ENCODE measurements around the gene HECTD4. TPM values are rescaled to one million over a fixed set of nuclear protein-coding genes. Genes with fewer than 3 reads are reported as not detected.
A peak's percentile ranks its signal among the peaks of the same experiment; 100 is the strongest.

HECTD4 gene, protein sequence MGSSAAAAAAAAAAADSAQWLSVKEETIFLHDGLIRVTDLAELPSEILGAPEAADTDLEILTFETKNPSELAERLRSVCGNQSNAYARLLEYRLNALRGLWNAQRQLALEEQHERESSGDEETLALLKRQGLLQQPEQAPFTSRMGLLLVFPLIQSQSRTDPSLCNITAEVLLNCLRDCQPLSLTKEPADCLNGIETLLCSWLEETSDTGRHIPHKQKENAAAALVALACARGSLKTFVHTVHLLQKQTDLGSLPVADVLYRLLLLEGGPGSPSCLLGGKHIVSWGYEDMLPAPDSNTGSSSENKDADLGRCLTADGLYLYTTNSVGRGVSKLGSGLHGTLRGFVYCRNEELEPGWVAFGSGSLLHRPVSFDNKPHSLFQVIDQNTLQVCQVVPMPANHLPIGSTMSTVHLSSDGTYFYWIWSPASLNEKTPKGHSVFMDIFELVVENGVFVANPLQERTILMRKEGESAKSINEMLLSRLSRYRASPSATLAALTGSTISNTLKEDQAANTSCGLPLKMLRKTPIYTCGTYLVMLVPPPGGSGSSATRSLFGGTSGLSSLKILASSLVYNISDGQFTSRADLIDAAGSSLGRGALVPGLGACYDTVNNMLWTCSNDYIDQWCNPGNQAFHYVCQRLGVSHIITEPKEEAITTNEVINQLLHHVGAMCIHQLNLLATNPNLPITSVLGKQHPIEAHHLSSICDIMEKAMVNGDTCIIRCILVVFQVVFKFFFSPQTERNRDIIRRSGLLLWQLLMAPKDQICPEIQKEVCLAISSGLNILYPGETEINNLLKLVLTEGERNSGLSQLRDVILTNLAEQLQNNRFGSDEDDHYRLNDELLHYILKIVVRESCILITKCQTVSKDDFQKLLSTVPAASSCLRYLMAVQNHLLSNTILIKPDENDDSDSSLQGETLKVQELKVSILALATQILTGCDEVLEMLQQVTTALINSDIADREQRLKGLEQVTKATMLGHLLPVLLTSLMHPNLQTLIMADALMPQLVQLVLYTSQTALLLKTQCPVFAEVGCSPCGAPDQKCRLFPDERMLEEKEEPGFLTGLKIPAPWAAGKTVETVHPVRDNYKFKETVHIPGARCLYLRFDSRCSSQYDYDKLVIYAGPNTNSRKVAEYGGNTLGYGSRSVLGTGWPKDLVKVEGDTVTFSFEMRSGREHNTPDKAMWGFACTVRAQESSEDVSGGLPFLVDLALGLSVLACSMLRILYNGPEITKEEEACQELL (N-terminal part only)
- polyA plus RNA-seq (2013, experiment 1 of 2): 7.0 TPM
- 7.8 TPM for polyA plus RNA-seq (2013, experiment 2 of 2)

DNA sequence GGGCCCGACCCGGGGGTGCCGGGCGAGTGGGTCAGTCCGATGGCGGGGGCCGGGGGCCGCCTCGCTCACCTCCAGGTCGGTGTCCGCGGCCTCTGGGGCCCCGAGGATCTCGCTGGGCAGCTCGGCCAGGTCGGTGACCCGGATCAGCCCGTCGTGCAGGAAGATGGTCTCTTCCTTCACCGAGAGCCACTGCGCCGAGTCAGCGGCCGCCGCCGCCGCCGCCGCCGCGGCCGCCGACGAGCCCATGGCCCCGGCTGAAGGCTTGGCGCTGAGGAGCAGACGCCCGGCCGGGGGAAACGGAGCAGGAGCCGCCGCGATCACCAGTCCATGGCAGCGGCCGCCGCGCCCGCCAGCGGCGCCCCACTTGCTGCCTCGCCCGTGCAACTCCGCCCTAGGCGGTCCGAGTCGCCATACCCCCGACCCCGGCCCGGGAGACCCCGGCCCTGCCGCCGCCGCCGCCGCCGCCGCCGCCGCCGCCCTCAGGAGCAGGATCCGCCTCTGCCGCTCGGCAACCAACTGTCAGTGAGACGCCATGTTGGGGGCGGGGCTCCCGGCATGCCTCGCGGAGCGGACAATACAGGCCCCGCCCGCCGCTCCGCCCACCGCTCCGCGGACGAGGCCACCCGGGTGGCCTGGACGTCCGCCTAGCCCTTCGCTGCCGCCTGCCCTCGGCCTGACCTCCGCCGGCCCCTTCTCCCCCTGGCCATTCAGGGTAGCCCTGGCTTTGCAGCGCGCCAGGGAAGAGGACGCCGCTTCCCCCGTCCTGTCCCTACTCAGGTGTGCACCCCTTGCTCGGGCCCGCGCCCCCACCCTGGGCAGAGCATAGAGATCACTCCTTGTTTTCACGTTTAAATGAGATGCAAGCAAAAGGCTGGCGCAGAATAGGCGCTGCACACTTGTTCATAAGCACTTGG, at the start of gene HECTD4:
HECTD4 (minus strand) TSS at position 549 of the 914 bp plus-strand sequence; CDS start at position 246, 303 bp downstream.
- Histone ChIP-seq H2AK5ac (ENCODE audit: low read depth, low read length) (peak within 1 kb of the TSS; percentile 70), H2BK12ac (ENCODE audit: low read length) (peak within 1 kb of the TSS; percentile 58), H3K18ac (ENCODE audit: low read length) (peak within 1 kb of the TSS; percentile 93), H3K4me1 (ENCODE audit: control insufficient read depth in 2 of 2, insufficient read depth in 1 of 2, low read depth in 1 of 2, low read length in 2 of 2) (peaks cover 4 to 6% of the 10 kb centered on the region in 2 donors), H3K23ac (ENCODE audit: low read depth, low read length, poor library complexity) (peak within 1 kb of the TSS; percentile 96), H3K27me3 (ENCODE audit: control insufficient read depth in 3 of 3, insufficient read depth in 3 of 3, low read depth in 1 of 3, low read length in 3 of 3) (no peaks in the 10 kb centered on the region), H2AFZ (ENCODE audit: low read length) (peak within 1 kb of the TSS; percentile 99), H2BK120ac (ENCODE audit: low read depth, low read length) (no peak within 1 kb of the TSS), H2BK15ac (ENCODE audit: low read length) (no peak within 1 kb of the TSS), H4K8ac (ENCODE audit: low read depth, low read length) (peak within 1 kb of the TSS; percentile 65), H3K4me3 (ENCODE audit: low read length in 2 of 2) (peak within 1 kb of the TSS; percentile 57 to 90), H3K9me3 (replicated peaks in 1 of 2; ENCODE audit: control insufficient read depth in 2 of 2, insufficient read depth in 1 of 2, low read depth in 1 of 2, low read length in 2 of 2) (no peaks in the 10 kb centered on the region), H3K27ac (replicated peaks; ENCODE audit: low read length) (peak within 1 kb of the TSS; percentile 82), H3K36me3 (replicated peaks in 1 of 2; ENCODE audit: control insufficient read depth in 2 of 2, insufficient read depth in 2 of 2, low read length in 2 of 2) (no peaks in the 10 kb centered on the region), H2BK5ac (ENCODE audit: low read length) (no peak within 1 kb of the TSS), H3K9ac (ENCODE audit: low read depth, low read length, poor library complexity) (peak within 1 kb of the TSS; percentile 90), H3K4ac (ENCODE audit: low read length) (no peak within 1 kb of the TSS), H4K91ac (ENCODE audit: low read depth, low read length, poor library complexity) (no peak within 1 kb of the TSS), H3K4me2 (ENCODE audit: insufficient read depth, low read length, poor library complexity, severe bottlenecking) (peak within 1 kb of the TSS; percentile 66), H3K14ac (ENCODE audit: low read length) (peak within 1 kb of the TSS; percentile 94), H3K79me1 (ENCODE audit: low read depth, low read length) (peaks cover 2% of the 10 kb centered on the region)
- peak; percentile 94 for DNase-seq (ENCODE audit: low spot score)
- WGBS, 2 donors (ENCODE audit: extremely low coverage in 2 of 2, insufficient read length in 2 of 2, insufficient replicate concordance in 1 of 2): no CpG with 5 or more reads among the region's 106 CpGs

DNA sequence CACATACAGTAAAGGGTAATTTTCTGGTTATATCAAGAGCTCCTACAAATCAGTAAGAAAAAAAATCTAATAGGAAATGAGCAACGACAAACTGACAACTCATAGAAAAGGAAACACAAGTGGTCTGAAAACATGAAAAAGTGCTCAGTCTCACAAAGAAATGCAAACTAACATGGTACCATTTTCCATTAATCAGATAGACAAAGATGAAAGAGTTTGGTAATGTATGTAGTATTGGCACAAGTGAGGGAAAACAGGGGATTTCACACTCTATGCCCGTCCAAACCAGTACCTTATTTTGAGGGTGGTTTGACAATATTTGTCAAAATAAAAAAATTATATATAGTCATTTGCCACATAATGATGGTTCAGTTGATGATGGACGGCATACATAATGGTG, 49.7 kb upstream of the HECTD4 start:
- Histone ChIP-seq H3K4me1 (ENCODE audit: control insufficient read depth in 2 of 2, insufficient read depth in 1 of 2, low read depth in 1 of 2, low read length in 2 of 2) (peaks cover 0 to 2% of the 10 kb centered on the region in 2 donors), H2AK5ac (ENCODE audit: low read depth, low read length) (no peak overlapping the region), H3K18ac (ENCODE audit: low read length) (no peak overlapping the region), H2BK120ac (ENCODE audit: low read depth, low read length) (no peak overlapping the region), H3K79me1 (ENCODE audit: low read depth, low read length) (peaks cover 1% of the 10 kb centered on the region), H2BK5ac (ENCODE audit: low read length) (no peak overlapping the region), H3K4me3 (ENCODE audit: low read length in 2 of 2) (no peak overlapping the region), H2BK15ac (ENCODE audit: low read length) (no peak overlapping the region), H3K4me2 (ENCODE audit: insufficient read depth, low read length, poor library complexity, severe bottlenecking) (no peak overlapping the region), H2AFZ (ENCODE audit: low read length) (no peak overlapping the region), H3K27me3 (ENCODE audit: control insufficient read depth in 3 of 3, insufficient read depth in 3 of 3, low read depth in 1 of 3, low read length in 3 of 3) (no peaks in the 10 kb centered on the region), H4K91ac (ENCODE audit: low read depth, low read length, poor library complexity) (no peak overlapping the region), H4K8ac (ENCODE audit: low read depth, low read length) (no peak overlapping the region), H3K9ac (ENCODE audit: low read depth, low read length, poor library complexity) (no peak overlapping the region), H3K9me3 (replicated peaks in 1 of 2; ENCODE audit: control insufficient read depth in 2 of 2, insufficient read depth in 1 of 2, low read depth in 1 of 2, low read length in 2 of 2) (no peaks in the 10 kb centered on the region), H3K23ac (ENCODE audit: low read depth, low read length, poor library complexity) (no peak overlapping the region), H3K27ac (replicated peaks; ENCODE audit: low read length) (no peak overlapping the region), H3K36me3 (replicated peaks in 1 of 2; ENCODE audit: control insufficient read depth in 2 of 2, insufficient read depth in 2 of 2, low read length in 2 of 2) (peaks cover 2% of the 10 kb centered on the region in 2 donors), H3K14ac (ENCODE audit: low read length) (no peak overlapping the region), H3K4ac (ENCODE audit: low read length) (no peak overlapping the region), H2BK12ac (ENCODE audit: low read length) (no peak overlapping the region)
- WGBS, 2 donors (ENCODE audit: extremely low coverage in 2 of 2, insufficient read length in 2 of 2, insufficient replicate concordance in 1 of 2): no CpG with 5 or more reads among the region's 3 CpGs
- DNase-seq (ENCODE audit: low spot score): no peak

DNA sequence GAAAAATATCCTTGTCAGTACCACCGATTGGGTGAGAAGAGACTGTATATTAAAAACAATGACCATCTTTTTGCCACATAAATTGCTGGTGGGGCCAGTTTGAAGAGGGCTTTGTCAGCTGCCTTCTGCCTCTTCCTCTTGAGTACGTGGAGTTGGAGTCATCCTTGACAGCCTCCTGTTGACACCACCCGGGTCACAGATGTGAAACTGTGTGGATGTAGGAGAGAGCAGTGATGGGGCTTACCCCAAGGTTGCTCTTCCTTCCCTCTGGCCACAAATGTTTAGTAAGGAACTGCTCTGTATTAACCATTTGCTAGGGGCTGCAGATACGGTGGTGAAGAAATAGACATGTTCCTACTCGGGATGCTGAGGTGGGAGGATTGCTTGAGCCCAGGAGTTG, 48.7 kb upstream of the HECTD4 start:
- H3K4me2 ChIP-seq (ENCODE audit: insufficient read depth, low read length, poor library complexity, severe bottlenecking): no peak overlapping the region
- no peaks in the 10 kb centered on the region for H3K4me1 ChIP-seq (ENCODE audit: control insufficient read depth in 2 of 2, insufficient read depth in 1 of 2, low read depth in 1 of 2, low read length in 2 of 2)
- H3K9ac ChIP-seq (ENCODE audit: low read depth, low read length, poor library complexity): no peak overlapping the region
- peaks cover 1% of the 10 kb centered on the region for H3K79me1 ChIP-seq (ENCODE audit: low read depth, low read length)
- H2BK120ac ChIP-seq (ENCODE audit: low read depth, low read length): no peak overlapping the region
- no peak overlapping the region for H3K18ac ChIP-seq (ENCODE audit: low read length)
- H2BK12ac ChIP-seq (ENCODE audit: low read length): no peak overlapping the region
- no peak overlapping the region for H3K4ac ChIP-seq (ENCODE audit: low read length)
- H2BK5ac ChIP-seq (ENCODE audit: low read length): no peak overlapping the region
- H3K23ac ChIP-seq (ENCODE audit: low read depth, low read length, poor library complexity): no peak overlapping the region
- no peak overlapping the region for H2AK5ac ChIP-seq (ENCODE audit: low read depth, low read length)
- H3K36me3 ChIP-seq (replicated peaks in 1 of 2; ENCODE audit: control insufficient read depth in 2 of 2, insufficient read depth in 2 of 2, low read length in 2 of 2): peaks cover 2 to 5% of the 10 kb centered on the region in 2 donors
- no peak overlapping the region for H3K14ac ChIP-seq (ENCODE audit: low read length)
- no peak overlapping the region for H4K91ac ChIP-seq (ENCODE audit: low read depth, low read length, poor library complexity)
- H3K27ac ChIP-seq (replicated peaks; ENCODE audit: low read length): no peak overlapping the region
- no peaks in the 10 kb centered on the region for H3K27me3 ChIP-seq (ENCODE audit: control insufficient read depth in 3 of 3, insufficient read depth in 3 of 3, low read depth in 1 of 3, low read length in 3 of 3)
- WGBS, 2 donors (ENCODE audit: extremely low coverage in 2 of 2, insufficient read length in 2 of 2, insufficient replicate concordance in 1 of 2): no CpG with 5 or more reads among the region's 5 CpGs
- H3K4me3 ChIP-seq (ENCODE audit: low read length in 2 of 2): no peak overlapping the region
- no peak overlapping the region for H2AFZ ChIP-seq (ENCODE audit: low read length)
- H3K9me3 ChIP-seq (replicated peaks in 1 of 2; ENCODE audit: control insufficient read depth in 2 of 2, insufficient read depth in 1 of 2, low read depth in 1 of 2, low read length in 2 of 2): no peaks in the 10 kb centered on the region
- no peak for DNase-seq (ENCODE audit: low spot score)
- no peak overlapping the region for H4K8ac ChIP-seq (ENCODE audit: low read depth, low read length)
- no peak overlapping the region for H2BK15ac ChIP-seq (ENCODE audit: low read length)

Data from neuronal stem cell (in vitro differentiated cells).